Activated B cell treated with CpG ODN at 0.5 μM for 24 hours (primary cell): ENCODE results near the gene CCL2. TPM values are rescaled to one million over a fixed set of nuclear protein-coding genes. Genes with fewer than 3 reads are reported as not detected.
"Not testable (repeated sequence)": the region's sequence is repeated elsewhere in the genome, so short reads cannot be mapped to it uniquely, and the experiment has no call there.

Experiments used
- ATAC-seq: fragments of 200-7000 bp; cut with Tn5 transposase; one replicate; pipeline ENCODE4 v1.10.0; 2021; ENCODE audit warnings: low read depth, mild to moderate bottlenecking, moderate library complexity
- CTCF ChIA-PET: fragments of 350-600 bp; sonication (Branson Sonifier 250); formaldehyde crosslinking; loops from one replicate; lab custom pipeline; 2021; ENCODE audit warnings: antibody characterized with exemption; lab: Charles Lee
- POLR2A ChIA-PET: fragments of 350-600 bp; sonication (Branson Sonifier 250); formaldehyde crosslinking; loops from one replicate; lab custom pipeline; 2021; ENCODE audit warnings: antibody characterized with exemption; lab: Charles Lee
- DNase-seq: peaks from one replicate; pipeline ENCODE4 v3.0.0; 2022
- H3K27ac Mint-ChIP-seq: one replicate; pipeline ENCODE4 v1.8.0; 2020; ENCODE audit warnings: mixed read lengths
- H3K27me3 Mint-ChIP-seq: one replicate; pipeline ENCODE4 v1.8.0; 2021; ENCODE audit warnings: mixed read lengths
- H3K36me3 Mint-ChIP-seq: one replicate; pipeline ENCODE4 v1.8.0; 2021; ENCODE audit warnings: low read depth, mixed read lengths
- H3K4me1 Mint-ChIP-seq: one replicate; pipeline ENCODE4 v1.8.0; 2021; ENCODE audit warnings: mixed read lengths
- H3K4me3 Mint-ChIP-seq: one replicate; pipeline ENCODE4 v1.8.0; 2020; ENCODE audit warnings: mild to moderate bottlenecking, mixed read lengths
- H3K9me3 Mint-ChIP-seq: one replicate; pipeline ENCODE4 v1.8.0; 2020; ENCODE audit warnings: mixed read lengths
- CTCF ChIP-seq: fragments of 200-600 bp; IDR thresholded peaks from one replicate; pipeline ENCODE4 v1.8.0; 2022; ENCODE audit warnings: antibody characterized with exemption, mild to moderate bottlenecking
- intact Hi-C: fragments of 100-400 bp; cut with micrococcal nuclease; formaldehyde crosslinking; loops from one replicate; pipeline ENCODE4 v1.15.1; 2024
- total RNA-seq: library from RNA; stranded (reverse); gene quantifications from 2 replicates; pipeline ENCODE4 v1.2.3, GENCODE V29; 2022

The CCL2 gene
- total RNA-seq, 1 donor from 2014 or later, result 2.1 TPM

- ATAC-seq (no peak), DNase-seq (no peak)
- ChIA-PET CTCF (no interaction called here), POLR2A (no interaction called here)
- Mint-ChIP-seq H3K27ac (no peak overlapping the region), H3K27me3 (peaks cover 21% of the 10 kb centered on the region), H3K9me3 (peaks cover 3% of the 10 kb centered on the region), H3K4me3 (no peak overlapping the region), H3K4me1 (peaks cover 14% of the 10 kb centered on the region), H3K36me3 (no peaks in the 10 kb centered on the region)
- intact Hi-C loops, result no loop called here
- TF ChIP-seq CTCF, result no peak
These were observed 30.0 kb upstream of the CCL2 start for GRCh38 chr17:34225046-34225445.

DNA sequence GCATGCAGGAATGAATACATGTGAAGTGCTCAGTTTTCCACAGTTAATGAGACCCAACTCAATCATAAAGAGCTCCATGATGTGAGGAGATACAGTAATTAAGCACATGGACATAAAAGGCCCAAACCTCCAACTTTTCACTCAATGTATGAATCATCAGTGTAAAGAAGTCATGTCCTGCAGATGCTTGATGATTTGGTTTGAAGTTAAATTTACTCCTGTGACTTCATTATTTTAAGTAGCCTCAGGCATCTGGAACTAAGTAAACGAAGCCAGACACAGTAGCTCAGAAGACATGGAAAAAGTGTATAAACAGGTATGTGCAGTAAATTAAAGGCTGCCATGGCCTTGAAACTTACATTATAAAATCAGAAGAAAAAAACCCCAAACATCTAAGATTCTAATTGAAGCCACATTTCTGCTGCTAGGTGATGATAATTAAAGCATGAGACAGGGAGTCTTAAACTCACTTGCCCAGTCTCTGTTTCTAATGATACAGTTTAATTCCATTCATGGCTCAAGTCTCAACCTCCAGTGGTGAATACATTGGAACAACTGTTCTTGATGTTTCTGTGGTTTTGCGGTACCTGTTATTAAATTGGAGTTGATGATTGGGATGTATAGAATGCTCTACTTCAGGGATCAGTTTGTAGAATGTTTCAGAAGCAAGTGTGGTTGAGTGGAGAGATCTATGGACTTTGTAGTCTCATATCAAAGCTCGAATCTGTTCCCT is 28.9 kb upstream of the CCL2 start:
- DNase-seq, result no peak
- Mint-ChIP-seq H3K4me1 (peaks cover 14% of the 10 kb centered on the region), H3K36me3 (no peaks in the 10 kb centered on the region), H3K9me3 (peaks cover 9% of the 10 kb centered on the region), H3K4me3 (no peak overlapping the region), H3K27ac (no peak overlapping the region), H3K27me3 (peaks cover 28% of the 10 kb centered on the region)
- POLR2A ChIA-PET, result no interaction called here
- intact Hi-C loops, result no loop called here
- CTCF ChIA-PET, result no interaction called here
- TF ChIP-seq CTCF, result no peak
- ATAC-seq, result no peak

DNA sequence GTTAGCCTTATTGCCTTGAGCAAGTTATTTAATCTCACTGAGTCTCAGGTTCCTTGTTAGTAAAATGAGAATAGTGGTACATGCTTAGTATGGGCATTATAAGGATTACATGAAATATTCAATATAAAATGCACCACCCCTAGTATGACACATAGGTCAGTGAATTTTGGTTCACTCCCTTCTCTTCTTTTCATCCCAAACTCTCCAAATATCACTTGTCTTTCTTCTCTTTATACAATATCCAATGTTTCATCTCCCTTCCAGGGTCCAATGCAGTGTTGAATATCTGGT is 28.4 kb upstream of the CCL2 start:
- intact Hi-C loops, result no loop called here
- POLR2A ChIA-PET, result no interaction called here
- Mint-ChIP-seq H3K4me1 (peaks cover 14% of the 10 kb centered on the region), H3K9me3 (peaks cover 9% of the 10 kb centered on the region), H3K27me3 (peaks cover 31% of the 10 kb centered on the region), H3K4me3 (no peak overlapping the region), H3K36me3 (no peaks in the 10 kb centered on the region), H3K27ac (no peak overlapping the region)
- TF ChIP-seq CTCF, result no peak
- ATAC-seq (no peak), DNase-seq (no peak)
- CTCF ChIA-PET, result no interaction called here

GRCh38 chr17:34227293-34227692 is 27.8 kb upstream of the CCL2 start:
- Mint-ChIP-seq H3K27me3 (peaks cover 30% of the 10 kb centered on the region), H3K4me1 (peaks cover 14% of the 10 kb centered on the region)
- H3K9me3 Mint-ChIP-seq, H3K4me3 Mint-ChIP-seq, H3K36me3 Mint-ChIP-seq, H3K27ac Mint-ChIP-seq, intact Hi-C loops, DNase-seq, ATAC-seq, POLR2A ChIA-PET, CTCF ChIA-PET: not testable (repeated sequence)

- DNase-seq (no peak), ATAC-seq (no peak)
- ChIA-PET CTCF (no interaction called here), POLR2A (no interaction called here)
- Mint-ChIP-seq H3K4me1 (peaks cover 14% of the 10 kb centered on the region), H3K27ac (no peak overlapping the region), H3K36me3 (no peaks in the 10 kb centered on the region), H3K9me3 (peaks cover 9% of the 10 kb centered on the region), H3K4me3 (no peak overlapping the region), H3K27me3 (peaks cover 33% of the 10 kb centered on the region)
- intact Hi-C loops, result no loop called here
- no peak for TF ChIP-seq CTCF
These were observed 27.4 kb upstream of the CCL2 start for GRCh38 chr17:34227707-34228106.

DNA sequence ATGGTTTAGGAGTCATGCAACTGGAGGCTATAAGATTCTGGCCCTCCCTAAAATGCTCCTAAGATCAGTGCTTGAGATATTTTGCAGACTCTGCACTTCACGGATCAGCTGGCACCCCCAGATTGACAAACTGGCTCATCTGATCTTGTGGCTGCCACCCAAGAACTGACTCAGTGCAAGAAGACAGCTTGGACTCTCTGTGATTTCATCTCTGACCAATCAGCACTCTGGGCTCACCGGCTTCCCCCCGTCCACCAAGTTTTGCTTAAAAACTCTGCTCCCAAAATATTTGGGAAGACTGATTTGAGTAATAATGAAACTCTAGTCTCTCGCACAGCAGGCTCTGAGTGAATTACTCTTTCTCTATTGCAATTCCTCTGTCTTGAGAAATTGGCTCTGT is 26.3 kb upstream of the CCL2 start:
- CTCF ChIA-PET, result no interaction called here

More for the DNA sequence above, 26.3 kb upstream of the CCL2 start:
- TF ChIP-seq CTCF, result no peak
- ATAC-seq (no peak), DNase-seq (no peak)
- Mint-ChIP-seq H3K27me3 (peaks cover 34% of the 10 kb centered on the region), H3K9me3 (peaks cover 9% of the 10 kb centered on the region), H3K36me3 (no peaks in the 10 kb centered on the region), H3K4me3 (no peak overlapping the region), H3K27ac (no peak overlapping the region), H3K4me1 (peaks cover 21% of the 10 kb centered on the region)
- POLR2A ChIA-PET, result no interaction called here
- intact Hi-C loops, result no loop called here
